ENCODE measurements around the gene KIF6.

DNA sequence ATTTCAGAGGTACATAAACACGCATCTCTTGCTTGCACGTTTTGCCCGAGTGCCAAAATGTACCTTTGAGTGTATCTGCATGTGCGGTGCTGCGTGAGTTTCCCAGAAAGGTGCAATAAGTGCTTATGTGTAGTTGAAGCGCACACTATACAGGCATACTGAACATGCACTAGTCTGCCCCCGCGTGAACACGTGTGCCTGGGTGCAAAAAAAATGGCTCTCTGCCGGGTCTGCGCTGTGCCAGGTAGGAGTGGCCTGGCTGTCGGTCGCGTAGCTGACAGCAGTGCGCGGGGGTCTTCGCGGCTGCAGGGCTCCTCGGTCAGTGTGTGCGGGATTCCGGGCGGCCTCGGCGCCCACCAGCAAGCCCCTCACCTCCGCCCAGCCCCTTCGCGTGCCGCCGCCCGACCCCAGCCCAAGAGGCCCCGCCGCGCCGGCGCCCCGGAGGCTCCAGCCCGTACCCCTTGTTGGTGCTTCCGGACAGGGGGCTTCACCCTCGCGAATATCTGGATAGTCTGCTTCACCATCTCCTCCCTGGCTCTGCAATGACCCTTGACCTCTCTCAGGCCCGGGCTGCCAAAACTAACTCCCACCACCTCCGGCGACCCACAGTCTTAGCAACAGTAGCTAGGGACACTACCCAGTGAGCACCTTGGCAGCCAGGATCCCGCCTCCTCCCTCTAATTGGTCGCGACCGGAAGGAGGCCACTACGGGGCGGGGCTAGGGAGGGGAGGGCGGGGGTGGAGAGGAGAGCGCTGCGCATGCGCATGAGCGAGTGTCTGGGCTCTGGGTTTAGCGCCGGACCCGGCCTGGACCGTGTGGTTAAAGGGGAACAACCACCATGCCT, at the start of gene KIF6:
- TF ChIP-seq CTCF (IDR thresholded peaks at IDR 0.05; ENCODE audit: insufficient read depth, low read depth, low read length) (no peak), EZH2 (IDR thresholded peaks at IDR 0.05; ENCODE audit: insufficient read depth, low read length) (no peak)
